ENCODE measurements around the gene PDX1.

The PDX1 gene

GRCh38 chr13:27970382-27971235 lies 50.8 kb downstream of the PDX1 start:
- no peak for DNase-seq

- DNase-seq, result no peak
These were observed 51.4 kb downstream of the PDX1 start for GRCh38 chr13:27971236-27971645.

- no peak for DNase-seq
These were observed 52.1 kb downstream of the PDX1 start for GRCh38 chr13:27971776-27972477.

GRCh38 chr13:27972478-27972820 lies 52.6 kb downstream of the PDX1 start:
- DNase-seq, result no peak

GRCh38 chr13:27973291-27973690 lies 53.5 kb downstream of the PDX1 start:
- DNase-seq, result no peak

- DNase-seq, result no peak
These were observed 54.3 kb downstream of the PDX1 start for GRCh38 chr13:27973961-27974662.

All from hematopoietic multipotent progenitor cell treated with erythropoietin and hydrocortisone succinate and interleukin-3 and kit ligand, for 4 days (in vitro differentiated cells).